ENCODE results near the gene TARBP1. TPM values are rescaled to one million over a fixed set of nuclear protein-coding genes. Genes with fewer than 3 reads are reported as not detected.

The TARBP1 gene
- total and polyA plus RNA-seq, 2 of the 4 experiments (the other 2 are of a cell fraction) = 10.6 to 17.7 TPM

DNA sequence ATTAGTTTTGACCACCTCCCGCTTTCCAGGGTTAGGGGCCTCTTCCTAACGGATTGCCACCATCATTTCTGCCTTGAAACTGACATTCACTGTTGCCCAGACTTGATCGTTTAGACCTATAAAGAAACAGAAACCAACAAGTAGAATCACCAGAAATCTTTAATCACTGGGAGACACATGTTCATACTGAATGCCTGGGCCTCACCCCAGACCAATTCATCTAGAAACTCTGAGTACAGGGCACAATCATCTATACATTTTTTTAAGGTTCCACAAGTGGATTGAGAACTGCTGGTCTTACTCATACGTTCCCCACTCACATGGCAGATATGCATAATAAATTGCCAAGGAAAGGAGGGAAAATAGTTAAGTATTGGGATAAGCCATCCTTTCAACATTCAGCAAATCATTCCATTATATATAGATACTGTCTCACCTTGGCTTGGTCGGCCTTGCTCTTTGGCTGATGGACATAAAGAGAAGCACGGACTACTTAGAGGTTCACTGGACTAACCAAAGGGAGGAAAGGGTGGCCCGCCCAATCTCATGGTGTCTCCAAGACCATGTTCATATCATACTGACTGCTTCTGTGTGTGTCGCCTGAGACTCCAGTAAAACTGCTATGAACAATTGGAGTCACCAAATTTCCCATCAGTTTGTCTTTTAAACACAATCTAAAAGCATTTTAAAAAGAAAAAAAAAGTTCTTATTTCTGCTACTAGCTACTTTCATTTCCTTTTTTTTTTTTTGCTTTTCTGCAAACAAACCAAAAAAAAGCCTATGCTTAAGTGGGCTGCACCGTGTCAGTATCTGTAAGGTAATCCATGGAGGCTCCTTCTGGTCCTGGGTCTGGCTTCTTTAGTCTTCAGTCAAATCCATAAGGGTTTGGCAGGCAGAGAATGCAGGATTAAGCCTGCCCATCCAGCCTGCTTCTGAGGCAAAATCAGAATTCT is 9.4 kb upstream of the TARBP1 start:
- H3K79me1 ChIP-seq (ENCODE audit: low read depth in 1 of 2, low read length in 2 of 2) = 0 out of 4 replicates have a peak, but pooled peaks cover 0 to 5% of the 10 kb centered on the region in 2 experiments
- no peak overlapping the region for H3K27ac ChIP-seq (ENCODE audit: insufficient read depth, low read length)
- H4K5ac ChIP-seq (ENCODE audit: low read depth, low read length) = no peak overlapping the region
- no peaks in the 10 kb centered on the region for H4K20me1 ChIP-seq (ENCODE audit: insufficient read depth, low read length)
- H3K9ac ChIP-seq (ENCODE audit: low read depth, low read length) = no peak overlapping the region
- no peak overlapping the region for H2BK5ac ChIP-seq (ENCODE audit: low read depth, low read length, poor library complexity, severe bottlenecking)
- H3K4ac ChIP-seq (ENCODE audit: low read depth, low read length) = 0 out of 2 replicates have a peak overlapping the region, but pooled peaks have one; percentile 29
- dilution Hi-C loops (cut with HindIII; ENCODE audit: low sequenced_read_pairs, unreplicated experiment) = no loop called here
- intact Hi-C loops (cut with micrococcal nuclease) = no loop called here
- no peaks in the 10 kb centered on the region for H3K36me3 ChIP-seq (ENCODE audit: control insufficient read depth, insufficient read depth, low read length)
- no peak overlapping the region for H3K56ac ChIP-seq (ENCODE audit: extremely low read depth, insufficient read depth, low read length)
- peak overlapping the region; percentile 32; the same call in 2 of the 3 replicates for H2BK15ac ChIP-seq (ENCODE audit: low read depth, low read length)
- H3K18ac ChIP-seq (ENCODE audit: low read depth, low read length) = 0 out of 2 replicates have a peak overlapping the region, but pooled peaks have one; percentile 13
- no peak overlapping the region for H2AK9ac ChIP-seq (replicated peaks; ENCODE audit: low read depth, low read length, poor library complexity)
- ChIA-PET CTCF (interaction anchor here (0.6 to 2.2 kb wide), 6 partner anchors 11 to 1112 kb away, joined by 3 to 7 read pairs (median 3); no protein-coding TSS in a partner anchor), POLR2A (ENCODE audit: unreplicated experiment) (interaction anchor here (0.5 to 0.6 kb wide), 4 partner anchors 58 to 236 kb away, joined by 3 to 12 read pairs (median 4); no protein-coding TSS in a partner anchor)
- no peaks in the 10 kb centered on the region for H3K9me3 ChIP-seq (ENCODE audit: control insufficient read depth, insufficient read depth, low read length)
- ATAC-seq (ENCODE audit: low read depth) = no peak
- in situ Hi-C loops (cut with MboI; ENCODE audit: low sequenced_read_pairs) = loop anchor here (25.0 kb wide), 1 partner anchor 374 kb away; no protein-coding TSS in a partner anchor
- no peak overlapping the region for H2BK20ac ChIP-seq (ENCODE audit: low read depth, low read length)
- no peaks in the 10 kb centered on the region for H3K27me3 ChIP-seq (ENCODE audit: control insufficient read depth, insufficient read depth, low read length)
- no peak overlapping the region for H4K8ac ChIP-seq (ENCODE audit: low read depth in 2 of 2, low read length in 2 of 2)
- peak overlapping the region; percentile 47; the same call in 1 of the 2 replicates for H2AK5ac ChIP-seq (ENCODE audit: low read depth, low read length)
- peak overlapping the region; percentile 26; the same call in 1 of the 2 replicates for H3K23ac ChIP-seq (ENCODE audit: low read depth, low read length)
- BruUV-seq (replicated peaks) = no TSS peak
- 0 out of 2 replicates have a peak, but pooled peaks cover 2% of the 10 kb centered on the region for H3K9me1 ChIP-seq (ENCODE audit: insufficient read depth, low read length)
- TF ChIP-seq POLR2A (IDR thresholded peaks at IDR 0.05; ENCODE audit: low read depth, low read length) = no peak
- no peak for TF ChIP-seq NFE2L2 (IDR thresholded peaks at IDR 0.05; ENCODE audit: low read depth, low read length)
- no peak for TF ChIP-seq MXI1 (IDR thresholded peaks at IDR 0.05; ENCODE audit: borderline replicate concordance, low read depth, low read length)
- TF ChIP-seq MAZ (IDR thresholded peaks at IDR 0.05; ENCODE audit: borderline replicate concordance, low read depth, low read length) = no peak
- TF ChIP-seq, protein P1, sequence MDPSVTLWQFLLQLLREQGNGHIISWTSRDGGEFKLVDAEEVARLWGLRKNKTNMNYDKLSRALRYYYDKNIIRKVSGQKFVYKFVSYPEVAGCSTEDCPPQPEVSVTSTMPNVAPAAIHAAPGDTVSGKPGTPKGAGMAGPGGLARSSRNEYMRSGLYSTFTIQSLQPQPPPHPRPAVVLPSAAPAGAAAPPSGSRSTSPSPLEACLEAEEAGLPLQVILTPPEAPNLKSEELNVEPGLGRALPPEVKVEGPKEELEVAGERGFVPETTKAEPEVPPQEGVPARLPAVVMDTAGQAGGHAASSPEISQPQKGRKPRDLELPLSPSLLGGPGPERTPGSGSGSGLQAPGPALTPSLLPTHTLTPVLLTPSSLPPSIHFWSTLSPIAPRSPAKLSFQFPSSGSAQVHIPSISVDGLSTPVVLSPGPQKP (IDR thresholded peaks at IDR 0.05; ENCODE audit: borderline replicate concordance, low read depth, low read length) = no peak
- WGBS, 2 experiments (ENCODE audit: extremely low coverage in 2 of 2, insufficient read length in 1 of 2) = 80% methylated on average over 2 of the region's 9 CpGs; no CpG with 5 or more reads in 1 of the 2 experiments
- no peak overlapping the region for H2BK120ac ChIP-seq (ENCODE audit: low read depth, low read length)
- H4K91ac ChIP-seq (ENCODE audit: insufficient read depth, low read depth, low read length) = no peak overlapping the region
- no peak for DNase-seq
- H3K4me1 ChIP-seq (ENCODE audit: control insufficient read depth, insufficient read depth, low read length) = peaks cover 4% of the 10 kb centered on the region
- no peak overlapping the region for H2AFZ ChIP-seq (replicated peaks; ENCODE audit: low read length, poor library complexity)
- H3K4me2 ChIP-seq (ENCODE audit: low read depth, low read length) = no peak overlapping the region
- H3K14ac ChIP-seq (replicated peaks; ENCODE audit: low read depth, low read length) = no peak overlapping the region; the same call in 1 of the 2 replicates
- H3K4me3 ChIP-seq (ENCODE audit: insufficient read depth, low read depth, low read length) = no peak overlapping the region

All from IMR-90 (cell line).